Measurements from ENCODE around the gene MYBPC2. TPM values are rescaled to one million over a fixed set of nuclear protein-coding genes. Genes with fewer than 3 reads are reported as not detected.

MYBPC2 gene
- total RNA-seq, 1 donor from 2014 or later = 0.35 TPM

- DNase-seq (ENCODE audit: low read depth) = no peak
These were observed 26.4 kb downstream of the MYBPC2 start for GRCh38 chr19:50459067-50459456.

GRCh38 chr19:50459638-50460037 is 26.9 kb downstream of the MYBPC2 start:
- no peak for DNase-seq (ENCODE audit: low read depth)

- DNase-seq (ENCODE audit: low read depth) = peak; percentile 92
These were observed 27.6 kb downstream of the MYBPC2 start for GRCh38 chr19:50460161-50460765.

- DNase-seq (ENCODE audit: low read depth) = peak; percentile 49
These were observed 28.6 kb downstream of the MYBPC2 start for GRCh38 chr19:50461066-50461875.

GRCh38 chr19:50462970-50463369 is 30.3 kb downstream of the MYBPC2 start:
- no peak for DNase-seq (ENCODE audit: low read depth)

GRCh38 chr19:50464348-50464747 is 31.7 kb downstream of the MYBPC2 start:
- no peak for DNase-seq (ENCODE audit: low read depth)

GRCh38 chr19:50465000-50465399 is 32.3 kb downstream of the MYBPC2 start:
- DNase-seq (ENCODE audit: low read depth) = no peak

- DNase-seq (ENCODE audit: low read depth) = peak; percentile 7
These were observed 33.5 kb downstream of the MYBPC2 start for GRCh38 chr19:50465986-50466705.

- no peak for DNase-seq (ENCODE audit: low read depth)
These were observed 34.0 kb downstream of the MYBPC2 start for GRCh38 chr19:50466706-50467039.

- DNase-seq (ENCODE audit: low read depth) = no peak
These were observed 34.9 kb downstream of the MYBPC2 start for GRCh38 chr19:50467566-50467965.

- DNase-seq (ENCODE audit: low read depth) = no peak
These were observed 36.1 kb downstream of the MYBPC2 start for GRCh38 chr19:50468818-50469217.

- DNase-seq (ENCODE audit: low read depth) = peak; percentile 13
These were observed 40.6 kb downstream of the MYBPC2 start for GRCh38 chr19:50473336-50473735.

- no peak for DNase-seq (ENCODE audit: low read depth)
These were observed 42.4 kb downstream of the MYBPC2 start for GRCh38 chr19:50475101-50475568.

- no peak for DNase-seq (ENCODE audit: low read depth)
These were observed 43.1 kb downstream of the MYBPC2 start for GRCh38 chr19:50475736-50476223.

- DNase-seq (ENCODE audit: low read depth) = peak; percentile 74
These were observed 43.7 kb downstream of the MYBPC2 start, which contains the start of the genes EMC10 and GARIN5A for GRCh38 chr19:50476224-50476906. EMC10 (plus strand) TSS chr19:50476507; CDS start chr19:50476545, 38 bp downstream. GARIN5A (minus strand) TSS chr19:50476848; CDS start chr19:50476388, 460 bp downstream.

- no peak for DNase-seq (ENCODE audit: low read depth)
These were observed 44.2 kb downstream of the MYBPC2 start for GRCh38 chr19:50476907-50477238.

- no peak for DNase-seq (ENCODE audit: low read depth)
These were observed 45.2 kb downstream of the MYBPC2 start for GRCh38 chr19:50477751-50478515.

- no peak for DNase-seq (ENCODE audit: low read depth)
These were observed 46.4 kb downstream of the MYBPC2 start for GRCh38 chr19:50478901-50479715.

GRCh38 chr19:50479761-50480251 is 47.1 kb downstream of the MYBPC2 start:
- DNase-seq (ENCODE audit: low read depth) = no peak
